ENCODE data around the gene C18orf63. TPM values are rescaled to one million over a fixed set of nuclear protein-coding genes. Genes with fewer than 3 reads are reported as not detected.

Gene C18orf63
- polyA plus RNA-seq, 1 donor from 2014 or later, result not detected

DNA sequence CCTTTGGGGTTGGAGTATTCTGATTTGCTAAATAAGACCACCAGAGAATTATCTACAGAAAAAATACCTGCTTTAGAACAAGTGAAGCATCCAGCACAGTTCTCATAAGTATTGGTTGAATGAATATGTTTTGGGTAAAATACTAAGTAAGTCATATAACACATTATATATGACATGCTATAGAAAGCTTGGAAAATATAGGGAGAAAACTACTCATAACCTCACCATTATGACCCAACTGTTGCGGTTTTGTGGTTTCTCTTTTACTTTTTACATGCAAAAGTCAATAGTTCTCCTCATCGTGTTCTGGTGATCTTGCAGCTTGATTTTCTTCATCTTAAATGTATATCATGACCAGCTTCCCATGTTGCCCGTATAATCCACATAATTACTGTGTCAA, 75.3 kb downstream of the C18orf63 start:
- Histone ChIP-seq H3F3A (ENCODE audit: insufficient read depth, low read length, poor library complexity, severe bottlenecking) (no peaks in the 10 kb centered on the region), H3K9ac (ENCODE audit: low read length) (no peak overlapping the region), H3K79me2 (replicated peaks; ENCODE audit: insufficient read depth, low read length) (no peaks in the 10 kb centered on the region), H3K9me2 (ENCODE audit: insufficient read depth, low read length) (no peaks in the 10 kb centered on the region), H4K20me1 (ENCODE audit: insufficient read depth) (no peaks in the 10 kb centered on the region), H3K27ac (ENCODE audit: low read length) (no peak overlapping the region), H2AFZ (ENCODE audit: low read depth, low read length) (no peak overlapping the region), H3K9me3 (ENCODE audit: low read length) (no peaks in the 10 kb centered on the region), H3K4me3 (ENCODE audit: low read length) (no peak overlapping the region), H3K27me3 (ENCODE audit: insufficient read depth, low read depth, low read length) (no peaks in the 10 kb centered on the region), H3K36me3 (ENCODE audit: insufficient read depth, low read length) (no peaks in the 10 kb centered on the region), H3K4me2 (ENCODE audit: low read length) (no peak overlapping the region)
- TF ChIP-seq, protein P1, sequence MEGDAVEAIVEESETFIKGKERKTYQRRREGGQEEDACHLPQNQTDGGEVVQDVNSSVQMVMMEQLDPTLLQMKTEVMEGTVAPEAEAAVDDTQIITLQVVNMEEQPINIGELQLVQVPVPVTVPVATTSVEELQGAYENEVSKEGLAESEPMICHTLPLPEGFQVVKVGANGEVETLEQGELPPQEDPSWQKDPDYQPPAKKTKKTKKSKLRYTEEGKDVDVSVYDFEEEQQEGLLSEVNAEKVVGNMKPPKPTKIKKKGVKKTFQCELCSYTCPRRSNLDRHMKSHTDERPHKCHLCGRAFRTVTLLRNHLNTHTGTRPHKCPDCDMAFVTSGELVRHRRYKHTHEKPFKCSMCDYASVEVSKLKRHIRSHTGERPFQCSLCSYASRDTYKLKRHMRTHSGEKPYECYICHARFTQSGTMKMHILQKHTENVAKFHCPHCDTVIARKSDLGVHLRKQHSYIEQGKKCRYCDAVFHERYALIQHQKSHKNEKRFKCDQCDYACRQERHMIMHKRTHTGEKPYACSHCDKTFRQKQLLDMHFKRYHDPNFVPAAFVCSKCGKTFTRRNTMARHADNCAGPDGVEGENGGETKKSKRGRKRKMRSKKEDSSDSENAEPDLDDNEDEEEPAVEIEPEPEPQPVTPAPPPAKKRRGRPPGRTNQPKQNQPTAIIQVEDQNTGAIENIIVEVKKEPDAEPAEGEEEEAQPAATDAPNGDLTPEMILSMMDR (IDR thresholded peaks at IDR 0.05; ENCODE audit: poor library complexity, severe bottlenecking), result no peak
- TF ChIP-seq MXI1 (conservative IDR thresholded peaks at IDR 0.05; ENCODE audit: poor library complexity, severe bottlenecking) (no peak), REST (IDR thresholded peaks at IDR 0.05; ENCODE audit: borderline replicate concordance) (no peak), TAF1 (IDR thresholded peaks at IDR 0.05; ENCODE audit: low read depth) (no peak), EP300 (conservative IDR thresholded peaks at IDR 0.05; ENCODE audit: poor library complexity, severe bottlenecking) (no peak), EZH2 (IDR thresholded peaks at IDR 0.05; ENCODE audit: borderline replicate concordance, insufficient read depth, low read length, poor library complexity, severe bottlenecking) (no peak), RAD21 (conservative IDR thresholded peaks at IDR 0.05) (no peak), SMC3 (conservative IDR thresholded peaks at IDR 0.05; ENCODE audit: poor library complexity) (no peak), POLR2AphosphoS5 (IDR thresholded peaks at IDR 0.05) (no peak)

DNA sequence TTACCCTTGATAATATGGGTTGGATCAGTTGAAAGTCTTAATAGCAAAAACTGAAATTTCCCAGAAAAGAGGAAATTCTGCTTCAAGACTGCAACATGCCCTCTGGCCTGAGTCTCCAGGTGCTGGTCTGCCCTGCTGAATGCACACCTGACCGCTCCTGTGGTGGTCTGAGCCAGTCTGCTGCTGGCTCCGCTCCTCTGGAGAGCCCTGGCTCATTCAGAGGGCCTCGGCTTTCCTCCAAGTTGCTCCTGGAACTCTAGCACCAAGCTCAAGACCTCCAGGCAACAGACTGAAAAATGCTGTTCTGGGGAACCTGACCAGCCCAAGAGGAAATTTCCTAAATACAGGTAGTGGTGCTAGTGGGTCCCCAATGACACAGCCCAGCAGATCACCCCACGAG, 76.7 kb downstream of the C18orf63 start:
- H4K20me1 ChIP-seq (ENCODE audit: insufficient read depth), result no peaks in the 10 kb centered on the region
- no peaks in the 10 kb centered on the region for H3F3A ChIP-seq (ENCODE audit: insufficient read depth, low read length, poor library complexity, severe bottlenecking)
- H3K4me3 ChIP-seq (ENCODE audit: low read length), result no peak overlapping the region
- no peak overlapping the region for H3K9ac ChIP-seq (ENCODE audit: low read length)
- TF ChIP-seq EZH2 (IDR thresholded peaks at IDR 0.05; ENCODE audit: borderline replicate concordance, insufficient read depth, low read length, poor library complexity, severe bottlenecking) (no peak), TAF1 (IDR thresholded peaks at IDR 0.05; ENCODE audit: low read depth) (no peak), REST (IDR thresholded peaks at IDR 0.05; ENCODE audit: borderline replicate concordance) (no peak), MXI1 (conservative IDR thresholded peaks at IDR 0.05; ENCODE audit: poor library complexity, severe bottlenecking) (no peak), EP300 (conservative IDR thresholded peaks at IDR 0.05; ENCODE audit: poor library complexity, severe bottlenecking) (no peak), RAD21 (conservative IDR thresholded peaks at IDR 0.05) (no peak), POLR2AphosphoS5 (IDR thresholded peaks at IDR 0.05) (no peak), SMC3 (conservative IDR thresholded peaks at IDR 0.05; ENCODE audit: poor library complexity) (no peak)
- TF ChIP-seq, protein P1 (IDR thresholded peaks at IDR 0.05; ENCODE audit: poor library complexity, severe bottlenecking), result no peak
- H3K9me3 ChIP-seq (ENCODE audit: low read length), result no peaks in the 10 kb centered on the region
- no peaks in the 10 kb centered on the region for H3K79me2 ChIP-seq (replicated peaks; ENCODE audit: insufficient read depth, low read length)
- no peaks in the 10 kb centered on the region for H3K27me3 ChIP-seq (ENCODE audit: insufficient read depth, low read depth, low read length)
- no peak overlapping the region for H3K27ac ChIP-seq (ENCODE audit: low read length)
- no peak overlapping the region for H2AFZ ChIP-seq (ENCODE audit: low read depth, low read length)
- no peaks in the 10 kb centered on the region for H3K9me2 ChIP-seq (ENCODE audit: insufficient read depth, low read length)
- H3K36me3 ChIP-seq (ENCODE audit: insufficient read depth, low read length), result no peaks in the 10 kb centered on the region
- no peak overlapping the region for H3K4me2 ChIP-seq (ENCODE audit: low read length)

All from neural cell (in vitro differentiated cells).